ENCODE measurements around the gene NBAS. TPM values are rescaled to one million over a fixed set of nuclear protein-coding genes. Genes with fewer than 3 reads are reported as not detected.
A peak's percentile ranks its signal among the peaks of the same experiment; 100 is the strongest.

The NBAS gene
- total and polyA plus RNA-seq, 2 of the 13 experiments (the other 11 are each of a cell fraction or from before 2014, with no cell fraction given) = 33.6 to 58.7 TPM

GRCh38 chr2:15553519-15553918, 7.6 kb downstream of the NBAS start (continued):
- TF ChIP-seq ZFX (CRISPR knock-in tag; IDR thresholded peaks at IDR 0.05; ENCODE audit: low read depth) (no peak), CHD4 (IDR thresholded peaks at IDR 0.05; ENCODE audit: borderline replicate concordance, low read length) (no peak), PHF21A (CRISPR knock-in tag; IDR thresholded peaks at IDR 0.05) (no peak), SKIL (CRISPR knock-in tag; IDR thresholded peaks at IDR 0.05; ENCODE audit: borderline replicate concordance) (no peak)

- intact Hi-C loops (cut with micrococcal nuclease; ENCODE audit: unreplicated experiment) = no loop called here
- no peaks in the 10 kb centered on the region for H3K27me3 ChIP-seq (ENCODE audit: control insufficient read depth in 1 of 2, insufficient read depth in 2 of 2, low read length in 2 of 2)
- ATAC-seq (no peak), FAIRE-seq (no peak), DNase-seq (ENCODE audit: low spot score) (no peak)
- H3K4me1 ChIP-seq (ENCODE audit: insufficient read depth, low read length) = no peaks in the 10 kb centered on the region
- H3K9ac ChIP-seq (ENCODE audit: insufficient read depth, low read depth, low read length) = no peak overlapping the region
- ChIA-PET CTCF (ENCODE audit: low intra/inter-chr PET ratio, low total read pairs) (no interaction called here), POLR2A (no interaction called here)
- H4K20me1 ChIP-seq (ENCODE audit: insufficient read depth, low read length) = no peaks in the 10 kb centered on the region
- BruUV-seq (replicated peaks) = no TSS peak
- TF ChIP-seq ZNF629 (CRISPR knock-in tag; conservative IDR thresholded peaks at IDR 0.05) = peak; percentile 69
- TF ChIP-seq EP300 (IDR thresholded peaks at IDR 0.05; ENCODE audit: low read depth in 2 of 2, low read length in 2 of 2) = no peak
- no peak for TF ChIP-seq EP300 (CRISPR knock-in tag; IDR thresholded peaks at IDR 0.05; ENCODE audit: borderline replicate concordance)
- TF ChIP-seq MLXIP (CRISPR knock-in tag; IDR thresholded peaks at IDR 0.05; ENCODE audit: borderline replicate concordance) = no peak
- WGBS (ENCODE audit: low lambda C conversion rate) = 97% methylated on average over 2 of the region's 2 CpGs
- H3K4me3 ChIP-seq (replicated peaks in 1 of 3; ENCODE audit: insufficient read depth in 1 of 3, low read depth in 2 of 3, low read length in 3 of 3) = no peak overlapping the region
- H3K4me2 ChIP-seq (ENCODE audit: low read depth, low read length) = no peak overlapping the region
- H3K79me2 ChIP-seq (ENCODE audit: insufficient read depth, low read length) = no peaks in the 10 kb centered on the region
- no peak overlapping the region for H2AFZ ChIP-seq (ENCODE audit: low read length)
- H3K36me3 ChIP-seq (replicated peaks in 1 of 2; ENCODE audit: control insufficient read depth in 1 of 2, insufficient read depth in 2 of 2, low read length in 2 of 2) = peaks cover 9 to 21% of the 10 kb centered on the region in 2 experiments; a peak in 4 of 5 replicates
- no peak overlapping the region for H3K27ac ChIP-seq (ENCODE audit: extremely low read length, insufficient read depth, low read length)
- in situ Hi-C loops (cut with HindIII; ENCODE audit: extremely low pct_ligation_motif_present, low pct_unique_long_range_greater_than_20kb) = no loop called here
- H3K9me3 ChIP-seq (ENCODE audit: low read length) = no peaks in the 10 kb centered on the region
Observed at GRCh38 chr2:15548974-15549373, 12.2 kb downstream of the NBAS start.

All from HepG2 (cell line).